GM18520 (cell line): Measurements from ENCODE around the gene HNRNPUL1.

Source experiments
- ATAC-seq: cut with Tn5 transposase; IDR thresholded peaks from one replicate; pipeline ENCODE4 v1.9.1; 2021; ENCODE audit not compliant: unreplicated experiment

Gene HNRNPUL1

DNA sequence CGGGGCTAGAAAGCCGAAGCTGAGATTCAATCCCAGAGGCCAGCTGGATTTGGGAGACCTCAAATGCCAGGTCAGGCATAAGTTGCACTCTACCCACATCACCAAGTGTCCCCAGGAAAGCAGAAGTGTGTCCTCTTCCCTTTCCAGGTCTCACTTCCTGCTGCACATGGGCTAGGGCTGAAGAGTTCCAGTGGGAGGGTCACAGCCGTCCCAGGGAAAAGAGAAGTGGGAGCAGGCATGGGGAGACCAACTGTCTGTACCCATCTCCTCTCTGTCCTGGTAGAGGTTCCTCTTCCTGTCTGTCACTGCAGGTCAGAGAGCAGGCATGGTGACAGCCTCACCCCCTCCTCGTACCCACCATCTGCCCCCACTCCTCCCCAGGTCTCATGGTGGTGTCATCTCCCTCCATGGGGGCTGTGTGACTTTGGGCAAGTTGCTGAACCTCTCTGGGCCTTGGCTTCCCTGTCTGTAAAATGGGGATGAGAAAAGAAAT lies 30.4 kb upstream of the HNRNPUL1 start:
- ATAC-seq: no peak

DNA sequence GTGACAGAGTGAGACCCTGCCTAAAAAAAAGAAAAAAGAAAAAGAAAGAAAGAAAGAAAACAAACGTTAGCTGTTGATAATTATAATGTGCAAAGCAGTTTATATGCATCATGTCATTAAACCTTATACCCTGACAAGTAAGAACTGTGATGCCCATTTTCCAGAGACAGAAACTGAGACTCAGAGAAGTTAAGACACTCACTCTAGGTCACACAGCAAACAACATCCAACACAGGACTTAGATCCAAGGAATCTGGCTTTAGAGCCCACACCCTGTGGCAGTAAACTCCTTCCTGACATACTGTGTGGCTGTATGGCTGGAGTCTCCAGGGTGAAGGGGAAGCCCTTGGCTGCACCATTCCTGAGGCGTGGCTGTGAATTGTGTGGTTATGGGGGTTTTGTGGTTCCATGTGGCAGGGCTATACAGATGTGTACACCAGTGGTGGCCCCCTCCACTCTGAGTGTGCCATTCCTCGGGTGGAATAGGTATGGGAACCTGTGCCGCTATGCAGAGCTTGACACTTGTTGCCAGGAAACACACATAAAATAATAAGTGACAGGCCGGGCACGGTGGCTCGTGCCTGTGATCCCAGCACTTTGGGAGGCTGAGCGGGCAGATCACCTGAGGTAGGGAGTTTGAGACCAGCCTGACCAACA lies 29.5 kb upstream of the HNRNPUL1 start:
- ATAC-seq: no peak

DNA sequence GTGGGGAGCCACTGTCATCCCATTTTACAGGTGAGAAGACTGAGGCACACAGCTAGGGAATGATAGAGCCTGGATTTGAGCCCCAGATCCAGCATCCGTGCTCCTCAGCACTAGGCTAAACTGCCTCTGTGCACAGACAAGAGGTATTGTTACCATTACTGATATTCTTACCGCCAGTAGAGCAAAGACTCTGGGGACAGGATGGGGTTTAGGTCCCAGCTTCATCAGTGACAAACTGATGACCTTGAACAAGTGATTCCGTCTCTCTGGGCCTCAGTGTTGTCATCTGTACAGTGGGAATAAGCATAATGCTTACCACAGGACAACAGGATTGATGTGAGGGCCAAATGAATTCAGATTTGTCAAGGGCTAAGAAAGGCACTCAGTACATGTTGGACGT lies 28.7 kb upstream of the HNRNPUL1 start:
- no peak for ATAC-seq

- no peak for ATAC-seq
Observed at GRCh38 chr19:41238244-41238643, 25.9 kb upstream of the HNRNPUL1 start.

DNA sequence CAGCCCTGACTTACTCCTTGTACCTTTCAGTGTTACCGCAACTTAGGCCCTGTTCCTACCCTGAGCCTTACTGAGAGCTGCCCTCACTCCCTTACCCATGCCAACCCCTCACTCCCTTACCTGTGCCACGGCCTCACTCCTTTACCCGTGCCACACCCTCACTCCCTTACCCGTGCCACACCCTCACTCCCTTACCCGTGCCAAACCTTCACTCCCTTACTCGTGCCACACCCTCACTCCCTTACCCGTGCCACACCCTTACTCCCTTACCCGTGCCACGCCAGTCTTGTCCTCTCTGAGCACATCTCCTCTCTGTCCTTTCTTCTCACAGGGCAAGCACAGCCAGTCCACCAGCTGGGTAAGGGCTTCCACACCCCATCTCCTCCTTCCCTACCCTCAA lies 24.8 kb upstream of the HNRNPUL1 start:
- no peak for ATAC-seq

DNA sequence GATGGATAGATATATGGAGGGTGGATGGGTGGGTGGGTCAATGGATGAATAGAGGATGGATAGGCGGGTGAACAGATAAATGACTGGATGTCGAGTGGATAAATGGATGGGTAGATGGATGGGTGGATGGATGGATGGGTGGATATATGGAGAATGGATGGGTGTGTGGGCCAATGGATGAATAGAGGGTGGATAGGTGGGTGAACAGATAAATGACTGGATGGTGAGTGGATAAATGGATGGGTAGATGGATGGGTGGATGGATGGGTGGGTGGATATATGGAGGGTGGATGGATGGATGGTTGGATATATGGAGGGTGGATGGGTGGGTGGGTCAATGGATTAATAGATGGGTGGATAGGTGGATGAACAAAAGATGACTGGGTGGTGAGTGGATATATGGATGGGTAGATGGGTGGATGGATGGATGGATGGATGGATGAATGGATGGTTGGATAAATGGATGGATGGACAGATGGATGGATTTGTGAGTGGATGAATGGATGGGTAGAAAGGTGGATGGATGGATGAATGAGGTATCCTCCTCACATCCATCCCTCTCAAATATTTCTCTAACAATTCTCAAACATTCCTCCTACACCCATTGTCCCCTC lies 24.1 kb upstream of the HNRNPUL1 start:
- ATAC-seq: no peak

DNA sequence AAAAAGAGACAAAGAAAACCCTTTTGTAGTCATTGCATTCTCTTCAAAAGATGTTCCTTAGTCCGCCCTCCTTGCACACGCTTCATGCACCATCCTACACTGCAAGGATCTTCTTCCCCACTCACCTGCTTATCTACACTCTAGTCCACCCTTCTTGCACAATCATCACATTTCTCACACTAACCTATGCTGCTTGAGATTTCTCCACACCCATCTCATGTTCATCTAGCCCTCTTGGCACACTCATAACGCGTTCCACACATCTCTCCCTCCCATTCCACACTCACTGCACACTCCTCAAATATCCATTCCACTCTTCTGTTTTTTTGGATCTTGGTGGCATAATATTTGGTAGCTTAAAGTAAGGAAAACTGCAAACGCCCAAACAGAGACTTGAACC lies 22.3 kb upstream of the HNRNPUL1 start:
- ATAC-seq: no peak

- no peak for ATAC-seq
Observed at GRCh38 chr19:41244117-41244516, 20.1 kb upstream of the HNRNPUL1 start.

DNA sequence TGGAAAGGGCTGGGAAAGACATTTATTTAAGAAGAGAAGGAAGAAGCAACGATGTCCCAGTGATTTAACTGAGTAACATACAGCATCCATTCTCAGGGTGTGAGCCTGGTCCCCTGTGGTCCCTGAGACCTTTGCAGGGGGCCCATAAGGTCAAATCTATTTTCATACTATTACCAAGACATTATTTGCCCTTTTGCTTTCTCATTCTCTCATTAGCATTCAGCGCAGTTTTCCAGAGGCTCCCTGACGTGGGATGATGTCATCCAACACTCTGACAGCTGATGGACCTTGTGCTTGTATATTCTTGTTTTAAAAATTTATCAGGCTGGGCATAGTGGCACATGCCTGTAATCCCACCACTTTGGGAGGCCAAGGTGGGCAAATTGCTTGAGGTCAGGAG lies 18.3 kb upstream of the HNRNPUL1 start:
- ATAC-seq: no peak

GRCh38 chr19:41248895-41249294 lies 15.3 kb upstream of the HNRNPUL1 start:
- ATAC-seq: no peak

DNA sequence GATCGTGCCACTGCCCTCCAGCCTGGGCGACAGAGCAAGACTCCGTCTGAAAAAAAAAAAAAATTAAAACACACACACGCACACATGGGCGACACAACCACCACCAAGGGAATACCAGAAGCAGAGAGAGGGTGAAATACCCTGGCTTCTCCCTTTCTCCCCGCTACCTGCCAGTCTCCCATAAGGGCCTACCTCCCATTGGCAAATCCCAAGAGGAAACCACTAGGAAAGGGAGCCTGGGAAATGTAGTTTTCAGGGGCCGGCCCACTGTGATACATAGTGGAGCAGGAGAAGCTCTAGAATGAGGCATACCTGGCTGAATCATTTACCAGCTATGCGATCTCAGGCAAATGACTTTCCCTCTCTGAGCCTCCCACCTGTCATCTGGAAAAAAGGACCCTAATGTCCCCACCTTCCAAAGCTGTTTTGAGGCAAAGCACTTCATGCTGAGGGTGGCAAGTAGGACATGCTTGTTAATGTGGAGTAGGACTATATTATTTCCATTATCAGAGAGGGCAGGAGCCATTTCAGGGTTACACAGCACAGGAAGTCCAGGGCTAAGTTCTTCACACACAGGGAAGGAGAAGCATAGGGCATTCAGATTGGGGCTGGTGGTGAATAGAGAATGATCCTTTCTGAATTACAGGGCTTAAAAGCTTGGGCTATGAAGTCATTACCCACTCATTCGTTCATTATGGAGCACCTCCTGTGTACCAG lies 14.3 kb upstream of the HNRNPUL1 start:
- no peak for ATAC-seq

GRCh38 chr19:41253660-41254059 lies 10.5 kb upstream of the HNRNPUL1 start:
- ATAC-seq: no peak

DNA sequence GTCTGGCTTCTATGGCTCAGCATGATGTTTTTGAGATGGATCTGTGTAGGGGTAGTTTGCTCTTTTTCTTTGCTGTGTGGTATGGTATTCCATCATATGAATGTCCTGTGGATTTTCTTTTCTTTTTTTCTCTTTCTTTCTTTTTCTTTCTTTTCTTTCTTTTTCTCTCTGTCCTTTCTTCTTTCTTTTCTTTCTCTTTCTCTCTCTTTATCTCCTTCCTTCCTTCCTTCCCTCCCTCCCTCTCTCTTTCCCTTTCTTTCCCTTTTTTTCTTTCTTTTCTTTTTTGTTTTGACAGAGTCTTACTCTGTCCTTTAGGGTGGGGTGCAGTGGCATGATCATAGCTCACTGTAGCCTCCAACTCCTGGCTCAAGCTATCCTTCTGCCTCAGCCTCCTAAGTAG lies 9.0 kb upstream of the HNRNPUL1 start:
- no peak for ATAC-seq

DNA sequence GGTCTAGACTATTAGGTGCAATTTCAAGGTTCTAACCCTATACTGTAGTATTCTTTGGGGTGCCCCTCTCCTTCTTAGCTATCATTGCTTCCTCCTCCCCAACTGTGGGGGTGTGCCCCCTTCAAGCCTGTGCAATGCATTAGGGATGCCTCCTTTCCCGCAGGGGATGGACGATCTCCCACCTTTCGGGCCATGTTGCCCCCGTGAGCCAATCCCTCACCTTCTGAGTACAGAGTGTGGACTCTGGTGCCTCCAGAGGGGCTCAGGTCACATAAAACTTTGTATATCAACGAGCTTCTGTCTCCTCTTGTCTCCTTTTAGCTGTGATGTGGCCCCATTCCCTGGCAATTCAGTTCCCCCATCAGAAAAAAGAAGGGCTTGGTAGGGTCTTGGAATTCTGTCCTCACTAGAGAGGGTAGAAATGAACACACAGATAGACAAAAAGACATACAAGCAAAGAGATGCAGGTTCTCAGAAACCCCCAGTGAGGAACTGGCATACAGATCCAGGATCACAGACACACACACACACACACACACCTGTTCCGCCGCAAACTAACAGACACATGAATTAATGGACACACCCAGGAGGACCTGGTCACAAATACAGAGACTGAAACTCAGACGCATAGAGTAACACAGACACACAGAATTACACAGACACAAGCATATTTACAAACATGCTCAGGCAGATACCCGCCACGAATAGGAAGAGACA lies 2.5 kb upstream of the HNRNPUL1 start:
- ATAC-seq: no peak

DNA sequence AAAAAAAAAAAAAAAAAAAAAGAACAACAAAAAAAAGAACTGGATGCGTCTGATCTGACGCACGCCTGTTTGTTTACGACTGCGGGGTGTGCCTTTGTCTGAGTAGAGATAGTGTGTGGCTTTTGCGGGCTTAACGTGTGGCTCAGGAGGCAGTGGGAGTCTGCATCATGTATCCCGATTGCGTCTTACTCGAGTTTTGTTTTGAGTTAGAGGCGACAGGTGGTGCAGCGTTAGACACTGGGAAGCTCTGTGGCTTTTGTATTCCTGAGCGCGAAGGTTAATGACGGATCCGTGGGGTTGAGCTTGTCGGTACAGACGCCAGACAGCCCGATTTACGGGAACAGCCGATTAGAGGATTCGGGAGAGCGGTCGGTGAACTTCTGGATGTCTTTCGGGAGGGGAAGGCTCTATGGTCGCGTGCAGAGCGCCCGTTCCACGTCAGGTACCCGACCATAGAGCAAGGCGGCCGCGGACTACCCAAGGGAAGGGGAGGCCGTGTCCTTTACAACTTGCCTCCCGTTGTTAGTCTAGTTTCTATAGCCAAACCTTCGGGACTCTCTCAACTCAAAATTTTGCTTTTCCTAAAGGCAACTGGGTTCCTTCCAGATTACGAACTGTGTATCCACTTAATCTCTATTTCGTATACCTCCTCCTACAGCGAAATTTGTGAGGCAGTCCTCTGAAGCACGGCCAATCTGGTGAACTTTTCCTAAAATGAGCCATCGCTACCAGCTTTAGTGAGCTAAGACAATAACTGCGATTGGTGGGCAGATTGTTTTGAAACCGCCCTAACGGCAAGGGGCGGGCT lies 926 bp upstream of the HNRNPUL1 start:
- ATAC-seq: peak; percentile 0

DNA sequence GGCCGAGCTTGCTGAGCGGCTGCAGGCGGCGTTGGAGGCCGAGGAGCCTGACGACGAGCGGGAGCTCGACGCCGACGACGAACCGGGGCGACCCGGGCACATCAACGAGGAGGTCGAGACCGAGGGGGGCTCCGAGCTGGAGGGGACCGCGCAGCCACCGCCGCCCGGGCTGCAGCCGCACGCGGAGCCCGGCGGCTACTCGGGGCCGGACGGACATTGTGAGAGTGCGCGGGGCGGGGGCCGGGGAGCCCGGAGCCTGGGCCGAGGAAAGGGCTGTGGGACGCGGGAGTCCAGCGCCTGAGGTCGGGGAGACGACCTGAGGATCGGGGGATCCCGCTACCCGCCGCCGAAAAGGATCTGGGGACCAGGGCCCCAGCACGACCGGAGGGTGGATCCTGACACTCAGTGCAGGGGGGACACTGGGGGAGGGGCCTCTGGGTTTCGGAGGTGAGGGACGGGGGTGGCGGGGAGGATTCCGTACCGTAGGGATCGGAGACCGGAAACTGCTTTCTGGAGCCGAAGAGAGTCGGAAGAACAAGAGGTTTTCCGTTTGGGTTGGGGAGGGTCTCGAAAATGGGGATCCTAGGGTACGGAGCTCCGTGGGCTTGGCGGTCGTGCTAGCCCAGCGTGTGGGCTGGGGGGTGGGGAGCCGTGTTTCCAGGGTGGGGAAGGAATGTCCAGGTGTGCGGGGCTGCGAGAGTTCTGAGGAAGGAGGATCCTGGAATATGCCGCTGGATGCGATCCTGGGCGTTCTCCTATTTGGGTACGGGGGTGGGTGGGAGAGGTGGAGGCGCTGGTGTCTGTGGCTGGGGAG lies 616 bp downstream of the HNRNPUL1 start:
- no peak for ATAC-seq

DNA sequence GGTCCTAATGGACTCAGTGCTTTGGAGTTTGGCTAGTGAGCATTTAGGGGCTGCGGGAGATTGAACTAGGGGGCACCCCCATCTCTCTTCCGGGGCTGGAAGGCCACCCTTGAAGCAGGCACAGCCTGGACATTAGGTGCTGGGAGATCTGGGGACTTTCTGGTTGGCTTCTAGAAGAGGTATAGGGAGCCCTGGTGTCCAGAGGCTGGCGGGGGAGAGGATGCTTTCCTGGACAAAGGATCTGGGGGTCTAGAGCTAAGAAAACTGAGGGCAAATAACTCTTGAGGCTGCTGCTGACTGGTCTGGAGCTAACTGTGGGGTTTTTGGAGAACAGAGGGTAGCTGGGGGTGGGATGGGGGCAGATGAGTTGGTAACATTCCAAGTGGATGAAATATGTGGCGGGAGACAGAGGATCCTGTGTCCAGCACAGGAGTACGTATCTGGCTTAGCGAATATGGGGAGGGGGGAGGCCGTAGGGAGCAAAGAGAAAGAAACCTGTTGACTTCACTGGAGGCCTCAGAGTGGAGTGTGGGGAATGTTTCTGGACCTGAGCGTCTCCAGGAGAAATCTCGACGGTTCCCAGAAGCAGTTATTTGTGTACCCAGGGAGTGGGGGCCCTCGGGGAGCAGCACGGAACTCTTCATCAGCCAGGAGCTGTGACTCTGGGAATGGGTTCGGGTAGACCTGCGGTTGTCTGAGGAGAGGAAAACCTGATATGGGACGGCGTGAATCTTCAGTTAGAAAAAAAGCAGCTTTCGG lies 1.4 kb downstream of the HNRNPUL1 start:
- ATAC-seq: no peak

- no peak for ATAC-seq
Observed at GRCh38 chr19:41269055-41269454, 4.9 kb downstream of the HNRNPUL1 start.

GRCh38 chr19:41269571-41269970 lies 5.4 kb downstream of the HNRNPUL1 start:
- ATAC-seq: no peak
